GM21367 (cell line): ENCODE data around the gene DTWD1.
"Not testable (repeated sequence)": the region's sequence is repeated elsewhere in the genome, so short reads cannot be mapped to it uniquely, and the experiment has no call there.

Experiments
- ATAC-seq: cut with Tn5 transposase; IDR thresholded peaks from one replicate; pipeline ENCODE4 v1.9.1; 2021; ENCODE audit not compliant: unreplicated experiment

The DTWD1 gene

GRCh38 chr15:49645277-49645676 lies 24.4 kb downstream of the DTWD1 start:
- ATAC-seq, result no peak

GRCh38 chr15:49645941-49646340 lies 25.1 kb downstream of the DTWD1 start:
- ATAC-seq, result no peak

GRCh38 chr15:49646891-49647290 lies 26.0 kb downstream of the DTWD1 start:
- ATAC-seq, result no peak

GRCh38 chr15:49649987-49650386 lies 29.1 kb downstream of the DTWD1 start:
- ATAC-seq, result no peak

GRCh38 chr15:49650676-49651075 lies 29.8 kb downstream of the DTWD1 start:
- ATAC-seq, result no peak

GRCh38 chr15:49652922-49653321 lies 32.1 kb downstream of the DTWD1 start:
- ATAC-seq, result no peak

- ATAC-seq, result no peak
Observed at GRCh38 chr15:49656734-49657133, 35.9 kb downstream of the DTWD1 start.

- no peak for ATAC-seq
Observed at GRCh38 chr15:49664716-49665115, 43.9 kb downstream of the DTWD1 start.

GRCh38 chr15:49666486-49666885 lies 45.6 kb downstream of the DTWD1 start:
- ATAC-seq, result not testable (repeated sequence)

GRCh38 chr15:49669288-49669687 lies 48.4 kb downstream of the DTWD1 start:
- no peak for ATAC-seq

- no peak for ATAC-seq
Observed at GRCh38 chr15:49673861-49674260, 53.0 kb downstream of the DTWD1 start.

- no peak for ATAC-seq
Observed at GRCh38 chr15:49674370-49674769, 53.5 kb downstream of the DTWD1 start.

GRCh38 chr15:49675041-49675440 lies 54.2 kb downstream of the DTWD1 start:
- ATAC-seq, result no peak

- ATAC-seq, result no peak
Observed at GRCh38 chr15:49678655-49679054, 57.8 kb downstream of the DTWD1 start.

- ATAC-seq, result no peak
Observed at GRCh38 chr15:49686599-49686998, 65.8 kb downstream of the DTWD1 start.

- ATAC-seq, result no peak
Observed at GRCh38 chr15:49688135-49688790, 67.4 kb downstream of the DTWD1 start.

GRCh38 chr15:49692514-49693090 lies 71.8 kb downstream of the DTWD1 start:
- ATAC-seq, result no peak

- no peak for ATAC-seq
Observed at GRCh38 chr15:49693498-49693897, 72.7 kb downstream of the DTWD1 start.

- ATAC-seq, result no peak
Observed at GRCh38 chr15:49696433-49696832, 75.6 kb downstream of the DTWD1 start.

- no peak for ATAC-seq
Observed at GRCh38 chr15:49697121-49697520, 76.3 kb downstream of the DTWD1 start.

GRCh38 chr15:49702982-49703381 lies 82.1 kb downstream of the DTWD1 start:
- ATAC-seq, result not testable (repeated sequence)
